Smooth muscle cell (in vitro differentiated cells): ENCODE results near the gene STUM. TPM values are rescaled to one million over a fixed set of nuclear protein-coding genes. Genes with fewer than 3 reads are reported as not detected.

Experiments
- DNase-seq: peaks from one replicate; lab custom pipeline; 2025; ENCODE audit not compliant: unreplicated experiment; lab: John Stamatoyannopoulos, UW
- H2AFZ ChIP-seq: fragments of 200-600 bp; sonication (generic); 2 replicates; pipeline ENCODE4 v1.6.0; 2016; ENCODE audit warnings: antibody characterized with exemption, low read depth, mild to moderate bottlenecking
- H3F3A ChIP-seq: fragments of 200-600 bp; sonication (generic); 2 replicates; pipeline ENCODE4 v1.6.0; 2017; ENCODE audit warnings: antibody characterized with exemption, low read depth
- H3K27ac ChIP-seq: fragments of 200-600 bp; sonication (generic); 2 replicates; pipeline ENCODE4 v1.5.1; 2016; ENCODE audit warnings: low read depth, mild to moderate bottlenecking
- H3K27me3 ChIP-seq: fragments of 200-600 bp; sonication (generic); 2 replicates; pipeline ENCODE4 v1.6.1; 2016; ENCODE audit warnings: low read depth, mild to moderate bottlenecking
- H3K36me3 ChIP-seq: fragments of 200-600 bp; sonication (generic); 2 replicates; pipeline ENCODE4 v1.5.1; 2016; ENCODE audit warnings: low read depth
- H3K4me1 ChIP-seq: fragments of 200-600 bp; sonication (generic); 2 replicates; pipeline ENCODE4 v1.5.1; 2016; ENCODE audit warnings: low read depth
- H3K4me2 ChIP-seq: fragments of 200-600 bp; sonication (generic); 2 replicates; pipeline ENCODE4 v1.6.0; 2016; ENCODE audit warnings: mild to moderate bottlenecking
- H3K4me3 ChIP-seq: fragments of 200-600 bp; sonication (generic); 2 replicates; pipeline ENCODE4 v1.5.1; 2016; ENCODE audit warnings: mild to moderate bottlenecking
- H3K79me2 ChIP-seq: fragments of 200-600 bp; sonication (generic); 2 replicates; pipeline ENCODE4 v1.6.0; 2016; ENCODE audit warnings: low read depth, mild to moderate bottlenecking
- H3K9ac ChIP-seq: fragments of 200-600 bp; sonication (generic); 2 replicates; pipeline ENCODE4 v1.6.0; 2016; ENCODE audit warnings: low read depth
- H3K9me3 ChIP-seq: fragments of 200-600 bp; sonication (generic); replicated peaks from 2 replicates; pipeline ENCODE4 v1.5.1; 2016; ENCODE audit warnings: low read depth
- H4K20me1 ChIP-seq: fragments of 200-600 bp; sonication (generic); 2 replicates; pipeline ENCODE4 v1.6.0; 2016; ENCODE audit warnings: low read depth
- CTCF ChIP-seq: fragments of 200-600 bp; sonication (generic); IDR thresholded peaks from 2 replicates; pipeline ENCODE4 v1.5.1; 2017; ENCODE audit warnings: borderline replicate concordance, mild to moderate bottlenecking, antibody characterized with exemption; ENCODE audit not compliant: insufficient read depth, poor library complexity, severe bottlenecking
- WGBS: methylation state at CpG from one replicate; pipeline ENCODE4 v1.1.7; 2016; ENCODE audit warnings: low lambda C conversion rate; 5-methylcytosine and 5-hydroxymethylcytosine counted together
- polyA plus RNA-seq: library from polyadenylated mRNA; unstranded; fragments of >200 nt; fragmentation: Nextera tagmentation; extraction: Ambion mirVana; gene quantifications from 2 replicates; pipeline ENCODE4 v1.2.1, GENCODE V29; 2016
- total RNA-seq: library from RNA; depleted of rRNA; stranded (reverse); fragments of >200 nt; gene quantifications from 2 replicates; pipeline ENCODE4 v1.2.3, GENCODE V29; 2014

STUM gene
- total and polyA plus RNA-seq, 2 experiments from 2014 or later, result 0.04 TPM; not detected in 1

GRCh38 chr1:226572325-226572726, 23.8 kb downstream of the STUM start:
- Histone ChIP-seq H2AFZ (no peak overlapping the region), H3K9ac (no peak overlapping the region), H4K20me1 (no peaks in the 10 kb centered on the region), H3K4me1 (no peaks in the 10 kb centered on the region), H3K36me3 (no peaks in the 10 kb centered on the region), H3K4me2 (no peak overlapping the region), H3K4me3 (no peak overlapping the region), H3F3A (no peaks in the 10 kb centered on the region), H3K9me3 (no peaks in the 10 kb centered on the region), H3K27me3 (no peaks in the 10 kb centered on the region), H3K27ac (no peak overlapping the region), H3K79me2 (no peaks in the 10 kb centered on the region)
- 78% methylated on average over 8 of the region's 8 CpGs for WGBS
- no peak for DNase-seq
- TF ChIP-seq CTCF, result no peak

- Histone ChIP-seq H3K79me2 (no peaks in the 10 kb centered on the region), H4K20me1 (no peaks in the 10 kb centered on the region), H3K27me3 (no peaks in the 10 kb centered on the region), H3K27ac (no peak overlapping the region), H3K4me2 (no peak overlapping the region), H3K9ac (no peak overlapping the region), H3K4me1 (no peaks in the 10 kb centered on the region), H3K36me3 (no peaks in the 10 kb centered on the region), H3K9me3 (no peaks in the 10 kb centered on the region), H2AFZ (no peak overlapping the region), H3K4me3 (no peak overlapping the region), H3F3A (no peaks in the 10 kb centered on the region)
- 69% methylated on average over 2 of the region's 2 CpGs for WGBS
- DNase-seq, result no peak
- TF ChIP-seq CTCF, result no peak
Observed at GRCh38 chr1:226574044-226574443, 25.5 kb downstream of the STUM start.

GRCh38 chr1:226574591-226575435, 26.2 kb downstream of the STUM start:
- no peak overlapping the region for H3K27ac ChIP-seq
- no peak for DNase-seq
- no peak overlapping the region for H3K4me2 ChIP-seq
- WGBS, result 96% methylated on average over 21 of the region's 21 CpGs
- H3K9me3 ChIP-seq, result no peaks in the 10 kb centered on the region
- H3K4me1 ChIP-seq, result no peaks in the 10 kb centered on the region
- H4K20me1 ChIP-seq, result no peaks in the 10 kb centered on the region
- no peaks in the 10 kb centered on the region for H3K79me2 ChIP-seq
- H2AFZ ChIP-seq, result no peak overlapping the region
- no peak for TF ChIP-seq CTCF
- no peaks in the 10 kb centered on the region for H3K27me3 ChIP-seq
- H3K9ac ChIP-seq, result no peak overlapping the region
- no peaks in the 10 kb centered on the region for H3F3A ChIP-seq
- H3K36me3 ChIP-seq, result no peaks in the 10 kb centered on the region
- no peak overlapping the region for H3K4me3 ChIP-seq

- H3K9me3 ChIP-seq, result no peaks in the 10 kb centered on the region
Observed at GRCh38 chr1:226575436-226575720, 26.8 kb downstream of the STUM start.

More at GRCh38 chr1:226575436-226575720, 26.8 kb downstream of the STUM start:
- H3K4me2 ChIP-seq, result no peak overlapping the region
- no peaks in the 10 kb centered on the region for H4K20me1 ChIP-seq
- H3K27ac ChIP-seq, result no peak overlapping the region
- no peaks in the 10 kb centered on the region for H3K4me1 ChIP-seq
- no peak for TF ChIP-seq CTCF
- H3K36me3 ChIP-seq, result no peaks in the 10 kb centered on the region
- no peak overlapping the region for H3K4me3 ChIP-seq
- no peak overlapping the region for H2AFZ ChIP-seq
- 96% methylated on average over 4 of the region's 4 CpGs for WGBS
- no peaks in the 10 kb centered on the region for H3F3A ChIP-seq
- H3K9ac ChIP-seq, result no peak overlapping the region
- DNase-seq, result no peak
- no peaks in the 10 kb centered on the region for H3K79me2 ChIP-seq
- no peaks in the 10 kb centered on the region for H3K27me3 ChIP-seq
